ENCODE measurements around the gene LIN7C. TPM values are rescaled to one million over a fixed set of nuclear protein-coding genes. Genes with fewer than 3 reads are reported as not detected.

Gene LIN7C
- total and polyA plus RNA-seq, 9 of the 15 experiments (the other 6 are each of a cell fraction or from before 2014, with no cell fraction given), result 10.8 to 52.7 (median 21.5) TPM

- 0 out of 2 replicates have a peak, but pooled peaks have one; percentile 9 for TF ChIP-seq PBX2 (CRISPR knock-in tag; IDR thresholded peaks at IDR 0.05; ENCODE audit: low read depth)
- peak; percentile 94 for TF ChIP-seq PBX2 (tag; conservative IDR thresholded peaks at IDR 0.05; ENCODE audit: low read depth)
- TF ChIP-seq MAX (CRISPR knock-in tag; IDR thresholded peaks at IDR 0.05), result no peak
- no peak for TF ChIP-seq KAT7 (CRISPR knock-in tag; IDR thresholded peaks at IDR 0.05; ENCODE audit: borderline replicate concordance)
- TF ChIP-seq EP400 (IDR thresholded peaks at IDR 0.05), result no peak
- no peak for TF ChIP-seq ZKSCAN3 (CRISPR knock-in tag; IDR thresholded peaks at IDR 0.05)
- no peak for TF ChIP-seq CUX1 (CRISPR knock-in tag; IDR thresholded peaks at IDR 0.05)
- no peak for TF ChIP-seq TBP (optimal IDR thresholded peaks at IDR 0.05; ENCODE audit: low read depth, low read length)
- TF ChIP-seq DEAF1 (CRISPR knock-in tag; IDR thresholded peaks at IDR 0.05), result no peak
- no peak for TF ChIP-seq ZNF717 (CRISPR knock-in tag; IDR thresholded peaks at IDR 0.05)
- peak; percentile 39; the same call in 1 of the 2 replicates for TF ChIP-seq DPF2 (IDR thresholded peaks at IDR 0.05)
- no peak for TF ChIP-seq THAP12 (CRISPR knock-in tag; IDR thresholded peaks at IDR 0.05)
- TF ChIP-seq PKNOX1 (IDR thresholded peaks at IDR 0.05), result peak; percentile 95
- TF ChIP-seq MITF (IDR thresholded peaks at IDR 0.05), result no peak
Observed at GRCh38 chr11:27462543-27462942, 44.0 kb downstream of the LIN7C start (continued).
